ENCODE data around the gene STK26. TPM values are rescaled to one million over a fixed set of nuclear protein-coding genes. Genes with fewer than 3 reads are reported as not detected.

STK26 gene
- total RNA-seq, 3 donors from 2014 or later = 15.5 to 18.8 (median 16.5) TPM

GRCh38 chrX:132119821-132120515, 96.9 kb downstream of the STK26 start:
- no peak for TF ChIP-seq CTCF (IDR thresholded peaks at IDR 0.05)
- no peak for ATAC-seq
- H3K4me3 ChIP-seq = no peak overlapping the region
- H3K9me3 ChIP-seq = no peaks in the 10 kb centered on the region
- H3K4me1 ChIP-seq (ENCODE audit: low read depth) = no peaks in the 10 kb centered on the region
- no peaks in the 10 kb centered on the region for H3K36me3 ChIP-seq (ENCODE audit: low read depth)
- intact Hi-C loops (cut with DNase I, micrococcal nuclease) = no loop called here
- DNase-seq = no peak

- Histone ChIP-seq H3K36me3 (ENCODE audit: low read depth) (no peaks in the 10 kb centered on the region), H3K4me3 (no peak overlapping the region), H3K4me1 (ENCODE audit: low read depth) (no peaks in the 10 kb centered on the region), H3K9me3 (no peaks in the 10 kb centered on the region)
- no peak for ATAC-seq
- intact Hi-C loops (cut with DNase I, micrococcal nuclease) = no loop called here
- no peak for DNase-seq
- TF ChIP-seq CTCF (IDR thresholded peaks at IDR 0.05) = no peak
Measured at GRCh38 chrX:132120913-132121312, 97.8 kb downstream of the STK26 start.

Other genes starting within 250 kb of the STK26 start
- not detected for gene FRMD7, start 104.7 kb downstream of the STK26 start, total RNA-seq
- 10 to 100 TPM; 24.4 to 26.9 (median 25.7) TPM for gene RAP2C, start 196.1 kb downstream of the STK26 start, total RNA-seq